Stimulated activated CD4-positive, alpha-beta T cell treated with anti-CD3 and anti-CD28 coated beads, Interleukin-4, amount 100 ng/mL, for 4 hours (primary cell): ENCODE measurements around the gene PABPN1L.
A peak's percentile ranks its signal among the peaks of the same experiment; 100 is the strongest.

ENCODE experiments used
- DNase-seq, 2 experiments: peaks; one replicate each; pipeline ENCODE4 v3.0.0-alpha.2; 2020

The PABPN1L gene, protein sequence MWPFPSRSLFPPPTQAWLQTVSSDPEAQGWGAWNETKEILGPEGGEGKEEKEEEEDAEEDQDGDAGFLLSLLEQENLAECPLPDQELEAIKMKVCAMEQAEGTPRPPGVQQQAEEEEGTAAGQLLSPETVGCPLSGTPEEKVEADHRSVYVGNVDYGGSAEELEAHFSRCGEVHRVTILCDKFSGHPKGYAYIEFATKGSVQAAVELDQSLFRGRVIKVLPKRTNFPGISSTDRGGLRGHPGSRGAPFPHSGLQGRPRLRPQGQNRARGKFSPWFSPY

DNA sequence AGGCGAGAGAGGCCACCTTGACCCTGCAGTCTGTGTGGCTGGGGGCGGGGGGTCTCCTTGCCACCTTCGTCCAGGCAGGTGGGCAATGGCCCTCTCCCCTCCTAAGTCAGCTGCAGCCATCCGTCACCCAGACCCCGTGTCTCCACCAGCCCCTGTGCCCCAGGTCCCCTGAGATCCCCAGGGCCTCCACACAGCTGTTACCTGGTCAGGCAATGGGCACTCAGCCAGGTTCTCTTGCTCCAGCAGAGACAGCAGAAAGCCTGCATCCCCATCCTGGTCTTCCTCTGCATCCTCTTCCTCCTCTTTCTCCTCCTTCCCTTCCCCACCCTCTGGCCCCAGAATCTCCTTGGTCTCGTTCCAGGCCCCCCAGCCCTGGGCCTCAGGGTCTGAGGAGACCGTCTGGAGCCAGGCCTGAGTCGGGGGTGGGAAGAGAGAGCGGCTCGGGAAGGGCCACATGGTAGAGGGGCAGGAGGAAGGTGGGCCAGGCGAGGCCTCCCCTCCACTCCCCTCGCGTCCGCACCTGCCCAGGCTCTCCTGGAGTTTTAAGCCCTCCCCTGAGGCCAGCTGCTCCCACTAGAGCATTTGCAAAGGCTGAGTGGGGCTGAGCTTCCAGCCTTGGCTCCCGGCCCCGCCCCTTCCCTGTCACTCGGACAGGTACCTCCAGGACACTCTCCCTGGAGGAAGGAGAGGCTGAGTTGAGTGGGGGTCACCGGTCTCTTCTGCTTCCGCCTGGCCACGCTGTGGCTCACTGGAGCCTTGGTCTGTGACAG, at the start of gene PABPN1L:
Gene PABPN1L (minus strand): TSS at position 510 of the 770 bp plus-strand sequence. CDS start 54 bp downstream, at position 456.
- no peak for DNase-seq

DNA sequence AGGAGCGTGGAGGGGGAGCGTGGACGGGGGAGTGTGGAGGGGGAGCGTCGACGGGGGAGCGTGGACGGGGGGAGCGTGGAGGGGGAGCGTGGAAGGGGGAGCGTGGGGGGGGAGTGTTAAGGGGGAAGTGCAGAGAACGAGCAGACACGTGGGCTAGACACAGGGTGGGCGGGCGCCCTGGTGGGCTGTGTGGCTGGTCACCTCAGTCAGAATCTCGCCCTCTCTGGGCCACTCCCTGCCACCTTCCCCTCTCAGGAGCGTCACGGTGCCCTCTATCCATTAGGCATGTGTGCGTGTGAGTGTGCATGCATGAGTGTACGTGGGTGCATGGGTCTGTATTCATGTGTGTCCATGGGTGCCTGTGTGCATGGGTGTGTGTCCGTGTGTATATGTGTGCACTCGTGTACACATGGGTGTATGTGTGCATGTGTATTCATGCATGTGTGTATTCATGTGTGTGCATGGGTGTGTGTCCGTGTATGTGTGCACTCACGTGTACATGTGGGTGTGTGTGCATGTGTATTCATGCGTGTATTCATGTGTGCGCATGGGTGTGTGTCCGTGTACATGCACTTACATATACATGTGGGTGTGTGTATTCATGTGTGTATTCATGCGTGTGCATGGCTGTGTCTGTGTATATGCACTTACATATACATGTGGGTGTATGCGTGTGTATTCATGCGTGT, 49.3 kb upstream of the PABPN1L start:
- no peak for DNase-seq

DNA sequence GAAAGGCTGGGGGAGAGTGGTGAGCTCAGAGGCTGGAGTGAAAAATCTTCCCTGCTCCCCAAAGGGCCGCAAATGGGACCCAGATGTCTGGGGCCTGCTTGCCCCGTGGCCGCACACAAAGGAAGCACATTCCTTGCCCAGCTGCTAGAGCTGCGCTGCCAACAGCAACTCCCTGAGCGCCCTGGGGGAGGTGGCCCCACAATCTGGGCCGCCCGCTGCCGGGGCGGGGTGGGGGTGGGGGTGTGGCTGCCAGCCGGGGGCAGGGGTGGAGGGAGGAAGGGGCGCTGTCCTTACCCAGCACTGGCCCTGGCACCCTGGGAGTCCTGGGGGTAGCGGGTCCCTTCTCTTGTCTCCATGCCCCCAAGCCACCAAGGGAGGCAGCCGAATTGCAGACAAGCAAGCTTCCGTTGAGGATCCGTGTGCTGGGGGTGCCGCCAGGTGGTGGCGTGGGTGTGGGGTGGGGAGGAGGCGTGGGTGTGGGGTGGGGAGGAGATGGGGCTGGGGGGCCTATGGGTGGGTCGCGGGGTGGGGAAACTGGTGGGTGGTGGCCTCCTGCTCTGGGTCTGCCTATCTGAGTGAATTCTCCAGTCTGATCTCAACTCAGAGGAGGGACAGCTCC, 48.4 kb upstream of the PABPN1L start:
- DNase-seq: no peak

DNA sequence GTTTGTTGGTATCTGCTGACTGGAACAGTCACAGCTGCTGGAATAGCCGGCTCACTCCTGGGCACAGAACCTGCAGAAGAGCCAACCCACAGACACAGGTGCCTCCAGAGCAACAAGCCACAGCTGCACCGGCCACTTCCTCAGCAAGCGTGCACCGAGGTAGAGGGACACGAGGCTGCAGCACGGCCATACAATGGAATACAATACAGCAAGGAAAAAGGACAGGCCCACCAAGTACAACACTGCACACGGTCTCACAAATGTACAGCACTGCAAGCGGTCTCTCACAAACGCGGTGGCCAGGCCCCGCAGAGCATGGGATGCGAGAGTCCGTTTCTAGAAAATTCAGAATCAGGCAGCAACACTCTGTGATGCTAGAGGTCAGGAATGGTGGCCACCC, 47.4 kb upstream of the PABPN1L start:
- DNase-seq: no peak

DNA sequence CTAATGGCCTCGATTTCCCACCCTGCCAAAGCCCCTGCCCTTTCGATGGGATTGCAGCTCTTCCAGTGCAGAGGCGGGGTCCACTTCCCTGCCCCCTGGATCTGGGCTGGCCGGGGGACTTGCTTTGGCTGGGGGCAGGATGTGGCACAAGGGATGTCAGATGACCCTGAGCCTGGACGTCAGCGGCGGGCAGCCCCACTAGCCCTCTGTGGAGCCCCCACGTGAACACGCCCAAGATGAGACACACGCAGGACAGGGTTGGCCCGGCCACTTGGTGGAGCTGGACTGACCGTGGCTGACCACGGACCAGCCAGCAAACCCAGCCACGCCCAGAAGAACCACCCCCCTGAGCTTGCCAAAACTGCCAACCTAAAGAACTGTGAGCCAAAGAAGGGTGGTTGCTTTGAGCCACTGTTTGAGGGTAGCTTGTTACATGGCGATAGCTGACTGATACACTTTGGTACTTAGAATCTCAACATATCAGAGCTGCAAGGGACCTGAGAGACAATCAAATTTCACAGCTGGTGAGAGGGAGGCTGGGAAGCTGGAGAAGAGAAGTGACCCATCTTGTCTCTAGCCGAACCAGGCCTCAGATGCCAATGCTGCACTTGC, 46.6 kb upstream of the PABPN1L start:
- no peak for DNase-seq

DNA sequence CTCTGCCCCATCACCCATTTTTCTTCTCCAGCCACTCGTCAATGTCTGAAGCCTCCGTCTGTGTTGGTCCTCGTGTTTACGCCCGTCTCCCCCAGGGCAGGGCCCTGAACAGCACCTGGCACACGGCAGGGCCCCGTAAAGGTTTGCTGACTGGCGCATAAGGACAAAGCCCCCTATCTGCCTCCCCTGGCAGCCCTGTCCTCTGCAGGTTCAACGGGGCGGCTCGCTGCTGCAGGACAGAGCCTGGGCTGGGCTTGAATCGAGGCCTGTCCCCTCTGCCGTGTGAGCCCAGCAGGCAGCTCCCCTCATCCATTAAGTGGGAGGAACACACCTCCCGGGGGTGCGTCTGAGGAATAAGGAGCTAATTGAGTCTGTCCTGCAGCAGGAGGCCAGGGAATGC, 46.1 kb upstream of the PABPN1L start:
- no peak for DNase-seq

DNA sequence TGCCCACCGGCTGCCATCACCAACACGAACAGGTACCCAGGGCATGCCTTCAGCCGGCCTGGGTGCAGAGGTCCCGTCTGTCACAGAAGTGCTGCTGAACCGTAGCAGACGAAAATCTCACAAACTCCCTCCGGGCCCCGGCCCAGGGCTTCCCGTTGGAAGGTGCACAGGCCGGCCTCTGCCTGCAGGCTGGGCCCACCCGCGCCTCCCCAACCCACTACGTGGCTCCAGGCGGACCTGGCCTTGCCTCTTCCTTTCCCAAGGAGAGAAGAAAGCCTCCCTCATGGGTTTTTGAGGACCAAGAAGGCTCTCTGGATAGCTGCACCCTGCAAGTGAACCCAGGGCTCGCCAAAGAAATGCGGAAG, 45.5 kb upstream of the PABPN1L start:
- DNase-seq: no peak

DNA sequence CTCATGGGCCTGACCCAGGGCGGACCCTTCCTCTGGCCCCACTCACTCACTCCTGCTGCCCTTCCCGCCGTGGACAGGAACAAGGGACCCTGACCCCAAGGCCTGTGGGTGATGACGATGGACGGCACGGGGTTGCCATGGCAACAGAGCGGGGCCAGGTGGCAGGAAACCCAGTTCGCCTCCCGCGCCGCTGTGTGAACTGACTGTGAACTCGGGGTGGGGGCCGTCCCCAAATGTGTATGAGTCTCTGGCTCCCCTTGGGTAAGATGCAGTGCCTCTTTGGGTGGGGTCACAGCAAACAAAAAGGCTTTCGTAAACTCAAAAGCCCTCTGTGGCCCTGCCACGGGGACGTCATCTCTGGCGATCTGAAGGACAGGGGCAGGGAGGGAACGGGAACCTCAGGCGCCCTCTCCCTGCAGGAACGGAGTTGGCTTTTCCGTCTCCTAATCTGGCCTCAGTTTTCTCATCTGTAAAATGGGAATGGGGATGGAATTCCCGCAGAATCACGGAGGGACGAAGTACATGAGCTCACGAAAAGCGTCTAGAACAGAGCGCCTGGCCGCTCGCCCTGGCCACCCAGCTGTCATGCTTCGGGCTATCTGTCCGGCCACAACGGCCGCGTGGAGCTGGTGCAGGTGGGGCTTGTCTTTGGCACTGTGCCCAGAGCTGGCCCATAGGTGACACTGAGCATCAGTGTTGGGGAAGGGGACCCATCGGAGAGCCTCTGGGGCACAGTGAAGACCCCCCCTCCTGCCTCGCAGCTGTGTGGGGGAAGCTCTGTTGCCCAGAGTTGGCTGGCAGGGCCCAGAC, 44.9 kb upstream of the PABPN1L start:
- DNase-seq: no peak

DNA sequence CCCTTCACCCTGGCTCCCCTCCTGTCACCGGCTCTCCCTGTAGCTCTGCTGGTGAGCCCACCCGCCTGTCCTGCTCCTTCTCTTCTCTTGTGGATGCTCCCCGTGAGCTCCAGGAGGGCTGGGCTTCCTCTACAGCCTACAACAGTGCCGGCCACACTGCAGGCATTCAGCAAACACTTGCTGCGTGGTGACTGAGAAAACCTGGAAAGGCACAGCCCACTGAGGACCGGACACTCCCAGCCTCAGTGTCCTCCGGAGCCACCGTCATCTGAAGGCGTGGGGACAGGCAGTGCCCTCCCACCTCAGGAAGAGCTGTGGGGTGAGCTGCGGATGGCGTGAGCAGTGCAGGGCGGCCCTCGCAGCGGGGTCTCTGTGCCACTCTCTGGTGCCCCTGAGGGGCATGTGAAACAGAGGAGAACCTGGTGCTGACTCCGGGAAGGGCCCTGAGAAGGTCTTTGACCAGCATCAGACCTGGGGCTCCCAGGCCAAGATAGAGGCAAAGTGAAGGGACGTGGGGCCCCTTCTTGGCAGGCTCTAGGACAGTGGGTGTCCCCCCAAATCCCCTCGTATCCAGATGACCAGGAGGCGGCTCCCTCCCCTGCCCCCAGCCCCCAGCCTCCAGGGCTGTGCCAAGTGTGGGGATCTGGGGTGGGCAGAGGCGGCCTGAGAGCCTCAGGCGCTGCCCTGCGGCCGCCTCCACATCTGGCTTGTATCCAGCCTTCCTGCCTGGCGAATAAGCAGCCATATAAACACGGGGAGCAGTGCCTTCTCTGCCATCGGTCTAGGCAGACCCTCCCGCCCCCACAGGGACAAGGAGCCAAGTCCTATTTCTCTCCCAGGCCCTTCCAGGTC, 44.0 kb upstream of the PABPN1L start:
- DNase-seq: no peak

DNA sequence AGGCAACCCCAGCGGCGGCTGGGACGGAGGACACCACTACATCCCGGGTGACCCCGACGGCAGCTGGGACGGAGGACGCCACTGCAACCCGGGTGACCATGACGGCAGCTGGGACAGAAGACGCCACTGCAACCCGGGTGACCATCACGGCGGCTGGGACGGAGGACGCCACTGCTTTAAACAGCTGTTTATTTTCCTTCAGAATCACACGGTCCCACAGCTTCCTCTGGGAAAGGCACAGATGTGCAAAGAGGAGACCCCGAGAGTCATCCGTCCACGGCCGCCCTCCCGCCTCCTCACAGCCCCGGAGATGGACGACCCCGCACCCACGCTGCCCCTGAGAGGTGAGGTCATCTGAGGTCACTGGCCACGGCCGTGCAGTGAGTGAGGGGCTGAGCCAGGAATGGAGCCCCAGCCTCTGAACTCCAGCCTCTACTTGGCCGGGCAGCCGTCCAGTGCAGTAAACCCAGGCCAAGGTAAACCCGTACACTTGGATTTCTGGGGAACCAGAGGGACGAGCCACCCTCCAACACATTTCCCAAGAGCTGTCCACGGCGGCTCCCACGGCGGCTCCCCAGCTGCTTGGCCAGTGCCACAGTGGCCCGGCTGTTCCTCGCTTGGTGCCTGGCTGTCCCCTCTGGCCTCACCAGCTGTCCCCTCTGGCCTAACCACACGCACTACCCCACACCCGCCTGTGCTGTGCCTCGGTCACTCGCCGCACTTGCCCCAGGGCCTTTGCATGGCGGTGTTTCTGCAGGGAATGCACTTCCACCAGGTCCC, 43.2 kb upstream of the PABPN1L start:
- no peak for DNase-seq

DNA sequence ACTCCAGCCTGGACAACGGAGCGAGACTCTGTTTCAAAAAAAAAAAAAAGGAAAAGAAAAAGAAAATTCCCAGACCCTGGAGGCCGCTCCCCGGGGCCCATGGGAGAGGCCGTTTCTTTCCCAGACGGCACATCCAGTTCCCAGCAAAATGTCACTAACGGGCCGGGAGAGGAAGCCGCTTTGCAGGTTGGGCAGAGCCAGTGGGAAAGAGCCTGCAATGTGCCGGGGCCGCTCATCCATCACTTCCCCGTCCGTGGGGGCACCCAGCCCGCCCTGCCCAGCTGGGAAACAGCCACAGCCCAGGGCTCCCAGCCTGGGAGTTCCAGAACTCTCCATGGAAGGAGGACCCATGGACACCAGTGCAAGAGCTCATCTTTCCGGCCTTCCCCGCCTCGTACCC, 41.8 kb upstream of the PABPN1L start:
- DNase-seq: no peak

DNA sequence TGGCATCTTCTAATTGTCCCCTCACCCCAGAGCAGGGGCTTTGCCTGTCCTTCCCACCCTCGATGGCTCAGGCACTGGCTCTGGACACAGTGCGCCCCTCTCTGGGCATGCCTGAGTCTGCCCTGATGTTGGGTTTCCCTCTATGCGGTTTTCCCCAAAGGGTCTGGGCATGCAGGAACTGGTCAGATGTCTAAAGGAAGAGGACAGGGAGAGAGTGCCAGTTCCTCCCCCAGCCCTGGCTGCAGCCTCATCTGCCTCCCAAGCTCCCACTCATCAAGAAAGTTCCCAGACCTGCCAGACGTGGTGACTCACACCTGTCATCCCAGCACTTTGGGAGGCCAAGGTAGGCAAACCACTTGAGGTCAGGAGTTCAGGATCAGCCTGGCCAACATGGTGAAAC, 41.3 kb upstream of the PABPN1L start:
- no peak for DNase-seq

DNA sequence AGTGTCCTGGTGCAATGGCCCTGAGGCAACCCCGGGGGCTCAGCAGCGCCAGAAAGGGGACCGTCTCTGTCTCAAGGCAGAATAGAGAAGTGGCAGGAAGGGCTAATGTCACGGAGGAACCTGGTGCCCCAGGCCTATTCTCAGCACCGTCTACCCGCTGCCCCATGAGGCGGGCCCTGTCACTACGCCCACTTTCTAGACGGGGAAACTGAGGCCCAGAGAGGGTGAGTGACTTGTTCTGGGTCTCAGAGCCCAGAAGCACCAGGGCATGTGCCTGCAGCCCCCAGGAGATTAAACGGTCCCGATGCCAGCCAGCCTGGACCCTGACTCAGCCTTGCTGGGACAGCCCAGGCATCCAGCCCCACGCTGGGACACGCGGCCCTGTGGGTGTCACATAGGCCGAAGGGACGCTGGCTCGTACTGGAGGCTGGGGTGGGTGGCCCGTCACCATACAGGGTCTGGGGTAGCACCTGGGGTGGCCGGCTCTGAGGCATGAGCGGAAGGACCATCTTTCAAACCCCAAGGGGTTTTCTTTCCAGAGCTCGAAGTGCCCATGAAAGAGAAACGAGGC, 40.2 kb upstream of the PABPN1L start:
- no peak for DNase-seq

DNA sequence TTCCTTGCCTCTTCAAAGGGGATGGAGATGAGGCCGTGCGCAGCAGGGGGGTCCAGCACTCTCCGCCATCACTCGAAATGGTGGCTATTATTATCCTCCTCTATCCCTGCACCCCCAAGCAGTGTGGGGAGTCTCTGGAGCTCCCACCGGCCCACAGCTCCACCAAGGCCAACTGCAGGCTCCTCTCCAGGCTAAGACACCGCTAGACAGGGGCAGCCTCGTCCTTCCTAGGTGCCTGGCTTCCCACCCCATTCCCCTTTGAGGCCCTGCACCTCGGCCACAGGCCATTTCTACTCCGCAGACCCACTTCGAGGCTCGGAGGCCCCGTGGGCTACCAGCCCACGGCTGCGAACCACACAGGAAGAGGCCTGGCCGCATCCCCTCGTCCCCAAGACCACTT, 39.6 kb upstream of the PABPN1L start:
- DNase-seq: no peak

DNA sequence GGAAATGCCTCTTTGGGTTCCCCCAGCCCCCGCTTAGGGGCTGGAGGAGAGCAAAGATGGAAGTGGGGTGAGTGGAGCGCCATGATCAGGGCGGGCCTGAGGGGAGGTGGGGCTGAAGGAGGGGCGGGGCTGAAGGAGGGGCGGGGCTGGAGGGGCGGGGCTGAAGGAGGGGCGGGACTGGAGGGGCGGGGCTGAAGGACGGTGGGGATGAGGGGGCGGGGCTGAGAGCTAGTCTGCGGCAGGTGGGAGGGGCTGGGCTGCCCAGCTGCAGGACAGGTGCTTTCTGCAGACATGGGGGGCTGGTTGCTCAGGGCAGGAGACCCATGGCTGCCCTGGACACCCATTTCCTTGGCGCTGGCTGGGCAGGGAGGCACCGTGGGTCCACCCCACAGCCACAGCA, 39.1 kb upstream of the PABPN1L start:
- peak in 1 of 2 experiments; percentile 8 for DNase-seq

DNA sequence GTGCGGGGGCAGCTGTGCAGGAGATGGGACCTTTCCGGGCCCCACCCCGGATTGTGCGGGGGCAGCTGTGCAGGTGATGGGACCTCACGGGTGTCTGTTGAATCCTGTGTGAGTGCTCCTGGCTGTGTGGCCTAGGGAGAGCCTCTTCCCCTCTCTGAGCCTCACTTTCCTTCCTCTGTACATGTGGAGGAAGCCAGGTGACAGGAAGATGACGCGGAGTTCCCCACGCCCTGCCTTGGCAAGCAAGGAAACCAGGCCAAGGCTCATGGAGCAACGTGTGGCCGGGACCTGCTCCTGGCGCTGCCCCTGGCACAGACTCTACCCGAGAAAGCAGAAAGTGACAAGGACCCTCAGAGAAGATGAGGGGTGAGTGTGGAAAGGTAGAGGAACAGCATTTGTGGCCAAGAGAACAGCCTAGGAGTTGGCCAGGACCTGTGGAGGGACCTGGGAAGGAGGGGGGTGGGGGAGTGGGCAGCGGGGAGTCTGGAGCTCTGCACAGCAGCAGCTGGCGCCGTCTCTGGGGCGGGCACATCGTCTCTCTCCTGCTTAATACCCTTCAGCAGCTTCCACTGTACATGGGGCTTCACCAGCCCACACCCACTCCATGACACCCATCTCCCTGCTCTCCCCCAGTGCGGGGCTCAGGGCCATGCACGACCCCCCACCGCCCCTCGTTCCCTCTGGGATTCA, 38.4 kb upstream of the PABPN1L start:
- DNase-seq: no peak

DNA sequence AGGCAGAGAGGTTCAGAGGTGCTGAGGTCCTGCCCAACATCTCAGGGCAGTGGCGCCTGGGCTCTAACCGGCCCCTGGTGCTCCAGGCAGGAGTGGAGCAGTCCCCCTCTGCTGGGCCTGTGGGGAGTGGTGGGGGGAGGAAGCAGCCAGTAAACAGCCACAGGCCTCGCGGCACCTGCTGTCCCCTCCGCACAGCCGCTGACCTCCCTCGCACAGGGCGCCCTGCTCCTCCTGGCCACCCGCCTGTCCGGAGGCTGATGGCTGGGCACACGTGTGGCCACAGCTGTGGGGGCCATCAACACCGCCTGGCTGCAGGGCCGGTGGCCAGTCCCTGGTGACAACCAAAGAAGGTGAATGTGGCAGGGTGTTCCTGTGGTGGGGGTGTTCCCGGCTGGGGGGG, 36.8 kb upstream of the PABPN1L start:
- DNase-seq: no peak

DNA sequence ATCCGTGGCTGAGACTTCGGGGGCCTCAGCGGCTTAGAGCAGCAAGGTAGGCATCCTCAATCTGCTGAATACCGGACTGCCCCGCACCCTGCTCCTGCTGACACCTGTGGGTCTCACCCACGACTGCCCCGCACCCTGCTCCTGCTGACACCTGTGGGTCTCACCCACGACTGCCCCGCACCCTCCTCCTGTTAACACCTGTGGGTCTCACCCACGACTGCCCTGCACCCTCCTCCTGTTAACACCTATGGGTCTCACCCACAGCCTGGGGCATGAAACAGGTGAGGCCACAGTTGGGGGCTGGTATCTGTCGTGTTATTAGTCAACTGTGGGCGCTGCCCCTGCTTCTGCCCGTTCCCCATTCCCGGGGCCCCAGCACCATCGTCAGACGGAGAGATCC, 36.3 kb upstream of the PABPN1L start:
- no peak for DNase-seq

DNA sequence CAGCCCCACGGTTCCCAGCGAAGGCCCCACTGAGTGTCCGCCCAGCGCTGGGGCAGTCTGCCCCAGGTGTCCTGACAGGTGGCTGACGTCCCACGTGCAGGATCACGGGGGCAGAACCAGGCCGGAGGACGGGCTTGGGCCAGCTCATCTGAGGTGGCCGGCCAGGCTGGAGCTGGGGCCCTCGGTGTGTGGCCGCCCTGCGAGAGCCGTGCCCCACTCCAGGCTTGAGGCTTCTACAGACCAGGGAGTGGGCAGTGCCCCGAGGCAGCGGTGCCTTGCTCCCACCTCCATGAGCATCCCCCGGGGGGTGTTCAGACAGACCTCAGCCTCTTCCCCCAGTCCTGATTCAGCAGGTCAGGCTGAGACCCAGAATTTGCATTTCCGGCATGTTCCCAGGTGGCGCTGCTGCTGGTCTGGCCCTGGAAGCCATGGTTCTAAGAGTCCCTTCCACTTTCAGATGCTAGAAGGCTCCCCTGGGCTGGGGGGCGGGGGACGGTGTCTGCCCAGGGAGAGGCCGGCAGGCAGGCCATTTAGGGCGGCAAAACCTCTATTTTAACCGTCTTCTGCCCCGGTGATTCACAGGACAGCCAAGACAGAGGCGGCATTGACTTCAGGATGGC, 35.4 kb upstream of the PABPN1L start:
- no peak for DNase-seq
